RWPE2 (cell line): ENCODE data around the gene KIAA1143.

ENCODE experiments used
- ATAC-seq: fragments of 200-7000 bp; cut with Tn5 transposase; 3 replicates; pipeline ENCODE4 v1.9.1; 2021; ENCODE audit warnings: low read depth
- DNase-seq: peaks from one replicate; pipeline ENCODE4 v3.0.0-alpha.2; 2020; ENCODE audit warnings: low spot score
- H3K27ac ChIP-seq: fragments of 450-650 bp; 2 replicates; pipeline ENCODE4 v1.5.1; 2017; ENCODE audit warnings: mild to moderate bottlenecking; ENCODE audit not compliant: poor library complexity, severe bottlenecking
- H3K27me3 ChIP-seq: fragments of 250-450 bp; sonication (Bioruptor Pico); 2 replicates; pipeline ENCODE4 v1.5.1; 2021; ENCODE audit warnings: mild to moderate bottlenecking, moderate library complexity; ENCODE audit not compliant: insufficient read depth, poor library complexity, severe bottlenecking
- H3K36me3 ChIP-seq: fragments of 250-450 bp; sonication (Bioruptor Pico); 2 replicates; pipeline ENCODE4 v1.5.1; 2020; ENCODE audit warnings: low read depth, mild to moderate bottlenecking, moderate library complexity
- H3K4me1 ChIP-seq: fragments of 250-450 bp; sonication (Bioruptor Pico); 2 replicates; pipeline ENCODE4 v1.5.1; 2021; ENCODE audit warnings: mild to moderate bottlenecking, moderate library complexity; ENCODE audit not compliant: insufficient read depth, poor library complexity, severe bottlenecking
- H3K4me3 ChIP-seq: fragments of 250-450 bp; sonication (Bioruptor Pico); 2 replicates; pipeline ENCODE4 v1.5.1; 2021; ENCODE audit warnings: mild to moderate bottlenecking, moderate library complexity; ENCODE audit not compliant: severe bottlenecking
- H3K9me3 ChIP-seq: fragments of 250-450 bp; sonication (Bioruptor Pico); 2 replicates; pipeline ENCODE4 v1.5.1; 2021; ENCODE audit warnings: mild to moderate bottlenecking, moderate library complexity; ENCODE audit not compliant: severe bottlenecking
- CTCF ChIP-seq: fragments of 450-650 bp; IDR thresholded peaks from one replicate; pipeline ENCODE4 v1.5.1; 2017; ENCODE audit warnings: mild to moderate bottlenecking, moderate library complexity; ENCODE audit not compliant: poor library complexity, severe bottlenecking

Gene KIAA1143

GRCh38 chr3:44762170-44762677 is 805 bp upstream of the KIAA1143 start:
- H3K4me3 ChIP-seq: peak overlapping the region; percentile 55
- no peak for TF ChIP-seq CTCF
- peaks cover 3% of the 10 kb centered on the region for H3K9me3 ChIP-seq
- DNase-seq (no peak), ATAC-seq (peak; percentile 56)
- H3K4me1 ChIP-seq: no peaks in the 10 kb centered on the region
- peaks cover 51% of the 10 kb centered on the region for H3K36me3 ChIP-seq
- no peaks in the 10 kb centered on the region for H3K27me3 ChIP-seq
- peak overlapping the region; percentile 68 for H3K27ac ChIP-seq

GRCh38 chr3:44761101-44761423 is 357 bp downstream of the KIAA1143 start:
- Histone ChIP-seq H3K27ac (peak overlapping the region; percentile 68), H3K9me3 (peaks cover 3% of the 10 kb centered on the region)
- no peak for TF ChIP-seq CTCF

GRCh38 chr3:44734646-44735168 is 26.7 kb downstream of the KIAA1143 start:
- Histone ChIP-seq H3K4me3 (no peak overlapping the region), H3K4me1 (peaks cover 5% of the 10 kb centered on the region), H3K36me3 (peaks cover 24% of the 10 kb centered on the region), H3K27ac (no peak overlapping the region), H3K9me3 (peaks cover 55% of the 10 kb centered on the region), H3K27me3 (no peaks in the 10 kb centered on the region)
- DNase-seq: no peak
- no peak for TF ChIP-seq CTCF
- no peak for ATAC-seq

More at GRCh38 chr3:44761101-44761423, 357 bp downstream of the KIAA1143 start:
- ATAC-seq (no peak), DNase-seq (no peak)
- no peaks in the 10 kb centered on the region for H3K27me3 ChIP-seq
- no peaks in the 10 kb centered on the region for H3K4me1 ChIP-seq
- peaks cover 54% of the 10 kb centered on the region for H3K36me3 ChIP-seq
- H3K4me3 ChIP-seq: peak overlapping the region; percentile 55

- H3K9me3 ChIP-seq: peaks cover 31% of the 10 kb centered on the region
- H3K4me1 ChIP-seq: peaks cover 5% of the 10 kb centered on the region
- peak within 1 kb of the TSS; percentile 27 for H3K27ac ChIP-seq
- no peaks in the 10 kb centered on the region for H3K27me3 ChIP-seq
- peaks cover 23% of the 10 kb centered on the region for H3K36me3 ChIP-seq
- no peak for TF ChIP-seq CTCF
- DNase-seq: peak; percentile 92
- peak within 1 kb of the TSS; percentile 54 for H3K4me3 ChIP-seq
- peak; percentile 98 for ATAC-seq
Observed at GRCh38 chr3:44729384-44729910, 32.0 kb downstream of the KIAA1143 start, which contains the start of gene ZNF501. TSS of gene ZNF501 (plus strand) at chr3:44729635. CDS start at chr3:44734422, 4,787 bp downstream.

DNA sequence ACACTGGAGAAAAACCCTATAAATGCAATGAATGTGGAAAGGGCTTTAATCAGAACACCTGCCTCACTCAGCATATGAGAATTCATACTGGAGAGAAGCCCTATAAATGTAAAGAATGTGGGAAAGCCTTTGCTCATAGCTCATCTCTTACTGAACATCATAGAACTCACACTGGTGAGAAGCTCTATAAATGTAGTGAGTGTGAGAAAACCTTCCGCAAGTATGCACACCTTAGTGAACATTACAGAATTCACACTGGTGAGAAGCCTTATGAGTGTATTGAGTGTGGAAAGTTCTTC is 39.4 kb downstream of the KIAA1143 start:
- Histone ChIP-seq H3K4me1 (no peaks in the 10 kb centered on the region), H3K9me3 (peaks cover 52% of the 10 kb centered on the region), H3K27ac (no peak overlapping the region), H3K36me3 (peaks cover 44% of the 10 kb centered on the region), H3K4me3 (no peak overlapping the region), H3K27me3 (no peaks in the 10 kb centered on the region)
- TF ChIP-seq CTCF: no peak
- ATAC-seq (no peak), DNase-seq (no peak)
